Stimulated activated CD8-positive, alpha-beta memory T cell treated with anti-CD3 and anti-CD28 coated beads, Interleukin-12 subunit alpha, Interleukin-12 subunit beta, amount 100 ng/mL, for 24 hours (primary cell): ENCODE measurements around the gene ALOX12B.
"Not testable (repeated sequence)": the region's sequence is repeated elsewhere in the genome, so short reads cannot be mapped to it uniquely, and the experiment has no call there.

Experiments used
- DNase-seq: peaks from one replicate; pipeline ENCODE4 v3.0.0-alpha.2; 2020; ENCODE audit errors: extremely low read depth

Gene ALOX12B

DNA sequence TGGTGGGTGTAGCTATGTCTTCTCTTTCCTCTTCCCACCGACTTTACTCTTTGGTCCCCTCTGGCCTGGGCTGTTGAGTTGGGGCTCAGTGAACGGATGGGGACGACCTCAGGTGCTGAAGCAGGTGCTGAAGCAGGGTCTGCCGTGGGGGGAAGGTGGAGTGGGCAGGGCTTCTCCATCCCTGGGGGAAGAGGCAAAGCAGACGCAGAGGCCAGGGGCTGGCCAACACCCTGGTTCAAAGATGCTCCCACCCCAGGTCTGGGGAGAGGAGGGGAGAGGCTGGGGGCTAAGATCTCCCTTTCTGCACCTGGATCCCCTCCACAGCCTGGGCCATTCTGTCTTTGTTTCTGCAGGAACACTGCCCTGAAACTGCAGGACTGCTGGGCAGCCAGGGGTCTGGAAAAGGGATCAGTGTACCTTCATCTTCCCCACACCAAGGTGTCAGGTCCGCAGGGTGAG is 22.9 kb downstream of the ALOX12B start:
- DNase-seq, result no peak

- no peak for DNase-seq
Observed at GRCh38 chr17:8063761-8064534, 23.6 kb downstream of the ALOX12B start.

DNA sequence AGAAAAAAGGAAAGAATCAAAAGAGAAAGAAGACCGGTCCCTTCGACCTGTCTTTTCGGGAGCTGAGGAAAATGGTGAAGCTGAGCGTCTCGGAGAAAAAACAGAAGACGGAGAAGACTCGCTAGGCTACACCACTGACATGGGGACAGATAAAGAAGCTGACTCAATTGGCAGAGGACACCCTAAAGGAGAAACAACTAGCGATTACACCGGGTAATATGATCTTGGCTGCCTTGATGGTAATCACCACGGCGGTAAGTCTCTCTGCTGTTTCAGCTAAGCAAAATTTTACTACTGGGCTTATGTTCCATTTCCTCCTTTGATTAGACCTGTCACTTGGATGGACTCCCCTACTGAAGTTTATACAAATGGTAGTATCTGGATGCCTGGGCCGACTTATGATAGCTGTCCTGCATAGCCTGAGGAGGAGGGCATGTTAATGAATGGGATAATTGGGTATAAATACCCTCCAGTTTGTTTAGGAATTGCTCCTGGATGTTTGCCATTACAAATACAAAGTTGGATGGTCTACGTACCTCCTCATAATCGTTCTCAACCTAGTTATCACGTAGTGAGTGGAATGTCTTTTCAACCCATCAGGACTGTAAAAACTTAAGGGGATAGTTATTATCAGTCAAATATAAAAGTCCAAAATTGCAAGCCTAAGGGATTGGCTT is 24.6 kb downstream of the ALOX12B start:
- DNase-seq, result no peak

DNA sequence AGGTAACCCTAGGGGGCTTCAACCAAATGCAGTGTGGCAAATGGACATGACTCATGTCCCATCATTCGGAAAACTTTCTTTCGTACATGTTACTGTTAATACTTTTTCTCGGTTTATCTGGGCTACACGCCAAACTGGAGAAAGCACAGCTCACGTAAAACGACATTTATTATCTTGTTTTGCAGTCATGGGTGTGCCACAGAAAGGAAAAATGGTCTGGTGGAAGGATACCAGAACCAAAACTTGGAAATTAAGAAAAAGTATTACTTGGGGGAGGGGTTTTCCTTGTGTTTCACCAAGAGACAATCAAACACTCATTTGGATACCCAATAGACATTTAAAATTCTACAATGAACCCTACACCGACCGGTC is 25.1 kb downstream of the ALOX12B start:
- no peak for DNase-seq

- not testable (repeated sequence) for DNase-seq
Observed at GRCh38 chr17:8061851-8062250, 25.7 kb downstream of the ALOX12B start.

DNA sequence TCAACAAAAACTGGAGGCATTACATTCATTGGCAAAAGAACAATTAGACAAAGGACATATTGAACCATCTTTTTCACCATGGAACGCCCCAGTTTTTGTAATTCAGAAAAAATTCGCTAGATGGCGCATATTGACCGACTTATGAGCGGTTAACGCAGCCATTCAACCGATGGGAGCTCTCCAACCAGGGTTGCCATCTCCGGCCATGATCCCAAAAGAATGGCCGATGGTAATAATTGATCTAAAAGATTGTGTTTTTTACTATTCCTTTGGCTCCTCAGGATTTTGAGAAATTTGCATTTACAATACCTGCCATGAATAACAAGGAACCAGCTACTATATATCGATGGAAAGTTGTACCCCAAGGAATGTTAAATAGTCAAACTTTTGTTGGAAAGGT is 27.2 kb downstream of the ALOX12B start:
- no peak for DNase-seq

GRCh38 chr17:8059131-8059530 is 28.4 kb downstream of the ALOX12B start:
- no peak for DNase-seq

DNA sequence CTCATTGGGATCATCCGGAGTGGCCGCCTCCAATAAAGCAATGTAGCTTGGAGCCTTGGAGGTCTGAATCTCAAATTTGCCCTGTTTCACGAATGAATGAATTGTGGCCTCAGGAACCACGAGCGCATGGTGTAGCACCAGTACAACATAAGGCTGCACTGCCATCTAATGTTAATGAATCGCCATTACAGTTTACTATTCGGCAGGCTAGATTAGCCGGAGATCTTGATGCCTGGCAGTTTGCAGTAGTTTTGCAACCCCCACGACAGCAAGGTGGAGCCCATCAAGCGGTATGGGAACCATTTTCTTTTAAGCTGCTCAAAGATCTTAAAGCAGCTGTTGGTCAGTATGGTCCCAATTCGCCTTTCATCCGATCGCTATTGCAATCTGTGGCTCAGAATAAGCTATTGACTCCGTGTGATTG is 29.8 kb downstream of the ALOX12B start:
- DNase-seq, result no peak

GRCh38 chr17:8056976-8057625 is 30.4 kb downstream of the ALOX12B start:
- DNase-seq, result no peak

DNA sequence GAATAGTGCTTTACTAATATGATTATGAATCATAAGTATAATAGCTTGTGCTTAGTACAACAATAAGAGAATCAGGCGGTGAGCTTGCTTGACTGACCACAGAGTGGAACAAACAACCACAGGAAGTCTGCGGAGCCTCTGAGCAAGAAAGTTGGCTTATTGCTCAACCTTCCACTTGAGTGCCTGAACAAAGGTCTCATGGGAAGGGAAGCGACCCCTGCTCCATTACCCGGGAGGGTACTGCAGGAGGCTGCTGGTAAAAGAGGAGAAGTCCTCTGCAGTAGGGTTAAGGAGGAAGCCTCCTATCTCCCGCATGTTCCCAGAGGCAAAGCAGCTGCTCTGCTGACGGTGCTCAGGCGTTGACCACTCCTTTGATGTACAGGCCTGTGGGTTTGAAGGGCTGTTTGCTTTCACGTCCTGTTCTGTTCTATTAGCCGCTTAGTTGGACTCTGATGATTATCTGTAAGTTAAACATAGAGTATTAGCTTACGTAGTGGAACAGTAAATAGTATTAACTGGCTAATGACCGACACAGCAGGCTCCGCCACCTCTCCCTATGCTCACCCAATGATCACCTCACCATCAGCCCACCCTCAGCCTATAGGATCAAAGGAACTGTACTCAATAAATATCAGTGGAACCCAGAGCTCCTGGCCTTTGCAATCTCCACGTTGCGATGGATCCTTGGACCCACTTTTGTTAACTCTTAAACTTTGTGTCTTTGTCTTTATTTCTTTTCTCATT is 31.1 kb downstream of the ALOX12B start:
- DNase-seq, result no peak

GRCh38 chr17:8055851-8056231 is 31.7 kb downstream of the ALOX12B start:
- DNase-seq, result no peak

GRCh38 chr17:8053600-8053999 is 33.9 kb downstream of the ALOX12B start:
- DNase-seq, result no peak

DNA sequence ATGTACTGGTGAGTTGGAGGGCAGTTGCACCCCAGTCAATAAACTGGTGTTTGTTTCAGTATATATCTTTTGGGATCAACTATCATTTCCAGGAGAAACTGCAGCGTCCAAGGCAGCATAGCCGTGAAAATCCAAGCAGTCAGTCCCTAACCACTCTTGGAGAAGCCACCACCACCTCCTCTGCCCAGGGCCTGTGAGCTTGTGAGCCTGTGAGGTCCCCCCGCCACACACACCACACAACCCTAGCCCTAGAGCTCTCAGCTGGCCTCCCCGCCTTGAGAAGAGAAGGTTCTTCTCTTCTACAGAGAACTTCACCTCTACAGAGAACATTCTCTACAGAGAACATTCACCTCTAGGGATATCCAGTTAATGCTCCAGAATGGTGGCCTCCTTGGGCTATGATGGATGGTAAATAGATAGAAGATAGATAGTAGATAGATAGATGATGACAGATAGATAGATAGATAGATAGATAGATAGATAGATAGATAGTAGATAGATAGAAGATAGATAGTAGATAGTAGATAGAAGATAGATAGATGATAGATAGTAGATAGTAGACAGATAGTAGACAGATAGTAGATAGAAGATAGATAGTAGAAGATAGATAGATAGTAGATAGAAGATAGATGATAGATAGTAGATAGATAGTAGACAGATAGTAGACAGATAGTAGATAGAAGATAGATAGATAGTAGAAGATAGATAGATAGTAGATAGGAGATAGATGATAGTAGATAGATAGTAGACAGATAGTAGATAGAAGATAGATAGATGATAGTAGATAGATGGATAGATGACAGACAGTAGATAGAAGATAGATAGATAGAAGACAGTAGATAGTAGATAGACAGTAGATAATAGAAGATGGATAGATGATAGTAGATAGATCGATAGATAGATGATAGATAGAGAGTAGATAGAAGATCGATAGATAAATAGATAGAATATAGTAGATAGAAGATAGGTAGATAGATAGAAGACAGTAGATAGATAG is 35.0 kb downstream of the ALOX12B start:
- no peak for DNase-seq

- DNase-seq, result no peak
Observed at GRCh38 chr17:8051831-8052230, 35.7 kb downstream of the ALOX12B start.

DNA sequence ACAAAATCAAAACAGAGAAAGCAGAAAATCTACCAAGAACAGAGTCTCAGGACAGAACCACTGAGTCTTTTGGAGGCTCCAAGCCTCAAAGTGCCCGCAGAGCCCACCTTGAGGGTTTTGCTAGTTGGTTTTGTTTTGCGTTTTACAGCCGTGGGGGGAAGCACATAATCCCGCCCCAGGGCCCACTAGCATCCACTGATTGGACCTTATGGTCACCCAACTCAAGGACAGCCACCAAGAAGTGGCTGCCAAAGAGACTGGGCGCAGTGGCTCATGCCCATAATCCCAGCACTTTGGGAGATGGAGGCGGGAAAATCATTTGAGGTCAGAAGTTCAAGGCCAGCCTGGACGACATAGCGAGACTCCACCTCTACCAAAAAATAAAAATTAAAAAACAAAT is 38.8 kb downstream of the ALOX12B start:
- no peak for DNase-seq

- no peak for DNase-seq
Observed at GRCh38 chr17:8048236-8048635, 39.3 kb downstream of the ALOX12B start.

DNA sequence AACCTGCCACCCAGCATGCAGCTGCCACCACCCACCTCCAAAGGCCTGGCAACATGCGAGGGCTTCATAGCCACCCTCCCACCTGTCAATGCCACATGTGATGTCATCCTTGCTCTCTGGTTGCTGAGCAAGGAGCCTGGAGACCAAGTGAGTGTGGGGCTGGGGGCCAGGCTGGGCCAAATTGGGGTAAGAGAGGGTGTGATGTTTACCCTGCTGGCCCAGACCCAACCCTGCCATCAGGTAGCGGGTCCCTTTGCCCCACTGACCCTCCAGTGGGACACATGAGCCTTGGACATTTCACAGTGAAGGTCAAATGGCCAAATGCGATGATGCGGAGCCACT is 39.8 kb downstream of the ALOX12B start:
- no peak for DNase-seq

DNA sequence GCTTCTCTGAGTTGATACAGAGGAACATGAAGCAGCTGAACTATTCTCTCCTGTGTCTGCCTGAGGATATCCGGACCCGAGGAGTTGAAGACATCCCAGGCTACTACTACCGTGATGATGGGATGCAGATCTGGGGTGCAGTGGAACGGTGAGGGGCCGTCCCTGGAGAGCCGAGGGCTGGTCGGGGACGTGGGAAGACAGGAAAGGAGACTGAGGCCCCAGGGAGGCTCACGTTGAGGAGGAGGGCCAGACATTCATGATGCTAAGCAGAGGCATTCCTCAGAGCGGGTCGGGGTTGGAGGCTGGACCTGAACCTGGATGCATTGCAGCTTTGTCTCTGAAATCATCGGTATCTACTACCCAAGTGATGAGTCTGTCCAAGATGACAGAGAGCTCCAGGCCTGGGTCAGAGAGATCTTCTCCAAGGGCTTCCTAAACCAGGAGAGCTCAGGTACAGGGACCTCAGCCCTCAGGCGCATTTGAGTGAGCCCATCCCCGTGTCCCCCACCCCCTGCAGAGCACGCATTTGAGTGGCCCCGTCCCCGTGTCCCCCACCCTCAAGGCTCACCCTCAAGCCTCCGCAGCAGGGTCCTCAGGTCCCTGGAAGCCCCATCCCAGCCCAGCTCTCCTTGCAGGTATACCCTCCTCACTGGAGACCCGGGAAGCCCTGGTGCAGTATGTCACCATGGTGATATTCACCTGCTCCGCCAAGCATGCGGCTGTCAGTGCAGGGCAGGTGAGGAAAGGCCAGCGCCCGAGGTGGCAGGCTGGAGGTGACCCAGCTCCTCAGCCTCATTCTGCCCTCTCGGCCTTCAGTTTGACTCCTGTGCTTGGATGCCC is 40.4 kb downstream of the ALOX12B start:
- DNase-seq, result no peak

DNA sequence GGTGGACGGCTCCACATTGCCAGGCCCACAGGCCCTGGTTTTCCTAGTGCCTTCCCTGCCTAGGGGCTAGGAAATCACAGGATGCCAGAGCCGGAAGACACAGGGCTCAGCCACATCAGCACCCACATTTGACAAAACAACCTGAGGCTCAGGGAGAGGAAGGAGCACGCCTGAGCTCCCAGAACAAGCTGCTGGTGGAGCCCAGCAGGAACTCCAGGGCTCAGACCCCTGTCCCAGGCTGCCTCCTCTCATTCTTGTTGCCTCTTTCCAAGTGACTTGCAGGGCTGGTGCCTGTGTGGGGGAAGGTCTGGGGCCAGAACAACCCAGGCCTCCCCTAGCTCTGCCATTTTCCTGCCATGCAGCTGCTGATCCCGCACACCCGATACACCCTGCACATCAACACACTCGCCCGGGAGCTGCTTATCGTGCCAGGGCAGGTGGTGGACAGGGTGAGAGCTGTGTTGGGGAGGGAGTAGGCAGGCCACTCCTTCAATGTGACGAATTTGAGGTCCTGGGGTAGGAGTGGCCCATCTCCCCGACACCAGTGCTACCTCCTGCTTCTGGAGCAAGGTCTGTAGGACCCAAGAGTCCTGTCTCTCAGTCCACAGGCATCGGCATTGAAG is 41.1 kb downstream of the ALOX12B start:
- DNase-seq, result no peak
